H1 (cell line): Measurements from ENCODE around the gene MCHR2.

Experiments used
- CHD1 ChIP-seq: IDR thresholded peaks from 2 replicates; pipeline ENCODE4 v1.6.1; 2012; ENCODE audit warnings: low read depth, low read length, improper control_type of control experiment
- SIN3A ChIP-seq, 2 experiments: IDR thresholded peaks in 1 of 2; conservative IDR thresholded peaks in 1 of 2; 2 replicates each; pipeline ENCODE4 v1.6.1; 2011 to 2012; ENCODE audit warnings: low read length in 2 of 2, improper control_type of control experiment in 1 of 2, low read depth in 1 of 2, mild to moderate bottlenecking in 1 of 2

GRCh38 chr6:99991955-99992354 is 2.1 kb downstream of the MCHR2 start:
- TF ChIP-seq CHD1, result no peak
- no peak for TF ChIP-seq SIN3A (conservative IDR thresholded peaks at IDR 0.05 in 1 of 2, IDR thresholded peaks at IDR 0.05 in 1 of 2; ENCODE audit: low read depth in 1 of 2, low read length in 2 of 2)
